Measurements from ENCODE around the gene NFIC. TPM values are rescaled to one million over a fixed set of nuclear protein-coding genes. Genes with fewer than 3 reads are reported as not detected.
"Not testable (repeated sequence)": the region's sequence is repeated elsewhere in the genome, so short reads cannot be mapped to it uniquely, and the experiment has no call there.

NFIC gene
- total and polyA plus RNA-seq, 3 donors from 2014 or later = 56.5 to 127 (median 113) TPM

DNA sequence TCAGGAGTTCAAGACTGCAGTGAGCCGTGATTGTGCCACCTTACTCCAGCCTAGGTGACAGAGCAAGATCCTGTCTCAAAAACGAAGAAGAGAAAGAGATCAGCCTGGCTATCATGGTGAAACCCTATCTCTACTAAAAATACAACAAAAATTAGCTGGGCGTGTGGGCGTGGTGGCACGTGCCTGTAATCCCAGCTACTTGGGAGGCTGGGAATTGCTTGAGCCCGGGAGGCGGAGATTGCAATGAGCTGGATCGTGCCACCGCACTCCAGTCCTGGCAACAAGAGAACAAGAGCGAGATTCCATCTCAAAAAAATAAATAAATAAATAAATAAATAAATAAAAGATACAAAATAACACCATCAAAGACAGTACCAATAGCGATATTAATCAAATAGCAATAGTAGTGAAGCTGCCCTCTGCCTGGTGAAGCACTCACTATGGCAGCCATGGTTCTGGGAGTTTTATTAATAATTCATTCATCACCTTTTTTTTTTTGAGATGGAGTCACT is 53.9 kb downstream of the NFIC start:
- Histone ChIP-seq H3K4me3 (no peak overlapping the region), H3K9me3 (no peaks in the 10 kb centered on the region), H3K4me1 (peaks cover 15% of the 10 kb centered on the region), H3K36me3 (ENCODE audit: low read depth, missing control alignments) (no peaks in the 10 kb centered on the region), H3K27me3 (no peaks in the 10 kb centered on the region), H3K27ac (no peak overlapping the region)
- TF ChIP-seq, protein P1, sequence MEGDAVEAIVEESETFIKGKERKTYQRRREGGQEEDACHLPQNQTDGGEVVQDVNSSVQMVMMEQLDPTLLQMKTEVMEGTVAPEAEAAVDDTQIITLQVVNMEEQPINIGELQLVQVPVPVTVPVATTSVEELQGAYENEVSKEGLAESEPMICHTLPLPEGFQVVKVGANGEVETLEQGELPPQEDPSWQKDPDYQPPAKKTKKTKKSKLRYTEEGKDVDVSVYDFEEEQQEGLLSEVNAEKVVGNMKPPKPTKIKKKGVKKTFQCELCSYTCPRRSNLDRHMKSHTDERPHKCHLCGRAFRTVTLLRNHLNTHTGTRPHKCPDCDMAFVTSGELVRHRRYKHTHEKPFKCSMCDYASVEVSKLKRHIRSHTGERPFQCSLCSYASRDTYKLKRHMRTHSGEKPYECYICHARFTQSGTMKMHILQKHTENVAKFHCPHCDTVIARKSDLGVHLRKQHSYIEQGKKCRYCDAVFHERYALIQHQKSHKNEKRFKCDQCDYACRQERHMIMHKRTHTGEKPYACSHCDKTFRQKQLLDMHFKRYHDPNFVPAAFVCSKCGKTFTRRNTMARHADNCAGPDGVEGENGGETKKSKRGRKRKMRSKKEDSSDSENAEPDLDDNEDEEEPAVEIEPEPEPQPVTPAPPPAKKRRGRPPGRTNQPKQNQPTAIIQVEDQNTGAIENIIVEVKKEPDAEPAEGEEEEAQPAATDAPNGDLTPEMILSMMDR (IDR thresholded peaks at IDR 0.05) = no peak
- no peak for TF ChIP-seq POLR2A (IDR thresholded peaks at IDR 0.05)
- DNase-seq = no peak
- intact Hi-C loops (cut with DNase I; ENCODE audit: low total_unique reads) = loop anchor here (10.0 kb wide), 1 partner anchor 55 kb away; the partner anchor contains the start of gene NFIC
- 86 to 93% methylated on average over 11 of the region's 11 CpGs for WGBS, 2 donors

DNA sequence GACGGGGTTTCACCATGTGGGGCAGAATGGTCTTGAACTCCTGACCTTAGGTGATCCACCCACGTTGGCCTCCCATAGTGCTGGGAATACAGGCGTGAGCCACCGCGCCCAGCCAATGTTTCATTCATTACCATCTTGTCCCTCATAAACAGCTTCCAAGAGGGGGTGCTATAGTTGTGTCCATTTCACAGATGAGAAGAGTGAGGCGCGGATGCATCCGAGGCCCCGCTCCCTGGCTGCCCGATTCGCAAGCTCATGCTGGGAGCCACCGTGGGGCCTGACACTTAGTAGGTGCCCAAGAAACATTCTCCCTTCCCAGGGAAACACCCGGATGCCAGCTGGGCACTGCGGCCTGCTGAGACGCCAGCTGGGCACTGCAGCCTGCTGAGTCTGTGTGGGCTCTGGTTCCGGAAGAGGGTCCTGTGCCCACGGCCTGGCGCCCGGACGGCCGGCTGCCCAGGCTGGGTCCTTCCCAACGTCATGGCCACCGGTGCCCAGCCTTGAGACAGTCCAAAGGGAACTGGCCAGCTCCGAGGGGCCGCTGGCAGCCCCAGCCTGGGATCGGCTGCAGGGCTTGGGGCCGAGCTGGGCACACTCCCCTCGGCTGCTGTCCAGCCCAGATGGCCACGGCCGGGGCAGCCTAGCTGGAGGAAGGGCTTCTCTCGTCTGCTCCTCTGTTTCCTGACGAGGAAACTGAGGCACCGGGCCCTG is 54.7 kb downstream of the NFIC start:
- peaks cover 15% of the 10 kb centered on the region for H3K4me1 ChIP-seq
- intact Hi-C loops (cut with DNase I; ENCODE audit: low total_unique reads) = loop anchor here (10.0 kb wide), 1 partner anchor 56 kb away; the partner anchor contains the start of gene NFIC
- no peak for DNase-seq
- no peaks in the 10 kb centered on the region for H3K36me3 ChIP-seq (ENCODE audit: low read depth, missing control alignments)
- no peak overlapping the region for H3K4me3 ChIP-seq
- no peak for TF ChIP-seq POLR2A (IDR thresholded peaks at IDR 0.05)
- TF ChIP-seq, protein P1 (IDR thresholded peaks at IDR 0.05) = no peak
- no peaks in the 10 kb centered on the region for H3K27me3 ChIP-seq
- H3K9me3 ChIP-seq = no peaks in the 10 kb centered on the region
- H3K27ac ChIP-seq = no peak overlapping the region
- 90 to 94% methylated on average over 14 to 33 of the region's 33 CpGs for WGBS, 2 donors

DNA sequence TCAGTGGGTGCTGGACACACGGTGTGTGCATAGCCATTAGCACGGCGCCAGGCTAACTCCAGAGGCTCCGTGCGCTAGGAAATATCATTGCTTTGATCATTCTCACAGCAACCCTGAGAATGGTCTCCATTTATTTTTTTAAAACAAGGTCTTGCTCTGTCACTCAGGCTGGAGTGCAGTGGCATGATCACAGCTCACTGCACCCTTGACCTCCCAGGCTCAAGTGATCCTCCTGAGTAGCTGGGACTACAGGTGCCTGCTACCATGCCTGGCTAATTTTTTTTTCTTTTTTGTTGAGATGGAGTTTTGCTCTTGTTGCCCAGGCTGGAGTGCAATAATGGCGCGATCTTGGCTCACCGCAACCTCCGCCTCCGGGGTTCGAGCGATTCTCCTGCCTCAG is 55.3 kb downstream of the NFIC start:
- not testable (repeated sequence) for H3K27me3 ChIP-seq; DNase-seq; H3K36me3 ChIP-seq (ENCODE audit: low read depth, missing control alignments); H3K27ac ChIP-seq; H3K9me3 ChIP-seq; H3K4me3 ChIP-seq
- 92 to 96% methylated on average over 12 of the region's 12 CpGs for WGBS, 2 donors
- intact Hi-C loops (cut with DNase I; ENCODE audit: low total_unique reads) = loop anchor here (10.0 kb wide), 1 partner anchor 57 kb away; the partner anchor contains the start of gene NFIC
- peaks cover 15% of the 10 kb centered on the region for H3K4me1 ChIP-seq

DNA sequence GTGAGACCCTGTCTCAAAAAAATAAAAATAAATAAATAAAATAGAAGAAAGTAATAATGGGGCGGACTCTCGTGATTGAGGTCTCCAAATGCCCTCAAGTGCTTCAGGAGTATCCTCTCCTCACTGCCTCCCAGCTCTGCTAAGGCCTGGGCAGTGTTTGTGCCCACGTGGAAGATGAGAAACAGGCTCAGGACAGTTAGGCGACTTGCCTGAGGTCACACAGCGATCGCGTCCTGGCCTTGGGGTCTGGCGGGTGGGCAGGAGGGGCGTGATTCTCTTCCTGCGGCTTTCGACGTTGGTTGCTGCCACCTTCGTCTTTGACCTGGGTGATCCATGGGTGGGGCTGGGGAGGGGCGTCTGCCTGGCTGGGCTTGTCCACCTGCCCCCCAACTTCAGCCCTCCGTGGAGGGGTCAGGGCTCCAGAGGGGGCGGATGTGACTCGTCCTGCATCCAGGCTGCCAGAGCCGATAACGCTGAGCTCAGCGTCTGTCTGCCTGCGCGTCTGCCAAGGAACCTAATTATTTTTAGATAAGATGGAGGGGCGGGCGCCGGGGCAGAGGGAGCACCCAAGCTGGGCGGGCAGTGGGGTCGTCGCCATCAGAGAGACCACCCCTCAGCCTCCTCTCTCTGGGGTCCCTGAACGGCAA is 56.9 kb downstream of the NFIC start:
- peak; percentile 56 for DNase-seq
- intact Hi-C loops (cut with DNase I; ENCODE audit: low total_unique reads) = loop anchor here (10.0 kb wide), 1 partner anchor 59 kb away; the partner anchor contains the start of gene NFIC
- H3K4me1 ChIP-seq = peaks cover 20% of the 10 kb centered on the region
- no peak for TF ChIP-seq POLR2A (IDR thresholded peaks at IDR 0.05)
- no peak overlapping the region for H3K4me3 ChIP-seq
- H3K36me3 ChIP-seq (ENCODE audit: low read depth, missing control alignments) = no peaks in the 10 kb centered on the region
- no peaks in the 10 kb centered on the region for H3K27me3 ChIP-seq
- 39 to 41% methylated on average over 7 to 27 of the region's 29 CpGs for WGBS, 2 donors
- peak overlapping the region in 1 of 2 donors; percentile 50 for H3K27ac ChIP-seq
- no peaks in the 10 kb centered on the region for H3K9me3 ChIP-seq

DNA sequence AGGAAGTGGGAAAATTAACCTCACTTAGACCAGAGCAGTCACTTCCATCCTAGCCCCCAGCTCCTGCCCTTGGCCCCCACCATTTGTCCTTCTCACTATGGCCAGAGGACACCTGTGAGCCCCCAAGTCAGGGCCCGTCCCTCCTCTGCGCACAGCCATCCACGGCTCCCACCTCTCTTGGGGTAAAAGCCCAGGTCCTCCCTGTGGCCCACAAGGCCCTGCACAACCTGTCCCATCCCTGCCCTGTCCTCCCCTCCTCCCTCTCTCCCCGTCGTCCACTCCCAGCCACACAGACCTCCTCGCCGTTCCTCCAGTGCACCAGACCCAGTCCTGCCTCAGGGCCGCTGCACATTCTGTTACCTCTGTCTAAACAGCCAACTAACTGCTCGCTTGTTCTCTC is 60.0 kb downstream of the NFIC start:
- Histone ChIP-seq H3K9me3 (no peaks in the 10 kb centered on the region), H3K4me3 (no peak overlapping the region), H3K36me3 (ENCODE audit: low read depth, missing control alignments) (no peaks in the 10 kb centered on the region), H3K27ac (no peak overlapping the region), H3K4me1 (peaks cover 35% of the 10 kb centered on the region), H3K27me3 (no peaks in the 10 kb centered on the region)
- DNase-seq = no peak
- WGBS, 2 donors = 89 to 91% methylated on average over 9 of the region's 9 CpGs
- TF ChIP-seq, protein P1 (IDR thresholded peaks at IDR 0.05) = no peak
- TF ChIP-seq POLR2A (IDR thresholded peaks at IDR 0.05) = no peak
- intact Hi-C loops (cut with DNase I; ENCODE audit: low total_unique reads) = loop anchor here (10.0 kb wide), 1 partner anchor 62 kb away; the partner anchor contains the start of gene NFIC

DNA sequence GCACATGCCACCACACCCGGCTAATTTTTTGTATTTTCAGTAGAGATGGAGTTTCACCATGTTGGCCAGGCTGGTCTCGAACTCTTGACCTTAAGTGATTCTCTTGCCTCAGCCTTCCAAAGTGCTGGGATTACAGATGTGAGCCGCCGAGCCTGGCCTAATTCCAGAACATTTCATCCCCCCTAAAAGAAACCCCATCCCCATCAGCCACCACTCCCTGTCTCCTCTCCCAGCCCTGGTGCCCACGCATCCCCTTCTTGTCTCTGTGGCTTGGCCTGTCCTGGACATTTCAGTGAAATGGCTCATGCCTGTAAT is 63.9 kb downstream of the NFIC start:
- Histone ChIP-seq H3K4me1 (peaks cover 37% of the 10 kb centered on the region), H3K27ac (peak overlapping the region in 1 of 2 donors; percentile 90)
- 75 to 78% methylated on average over 5 of the region's 5 CpGs for WGBS, 2 donors
- H3K27me3 ChIP-seq; H3K36me3 ChIP-seq (ENCODE audit: low read depth, missing control alignments); H3K9me3 ChIP-seq; H3K4me3 ChIP-seq; DNase-seq: not testable (repeated sequence)
- intact Hi-C loops (cut with DNase I; ENCODE audit: low total_unique reads) = loop anchor here (10.0 kb wide), 1 partner anchor 96 kb away; no protein-coding TSS in a partner anchor
